Keratinocyte (primary cell): ENCODE results near the gene WBP1. TPM values are rescaled to one million over a fixed set of nuclear protein-coding genes. Genes with fewer than 3 reads are reported as not detected.
"Not testable (repeated sequence)": the region's sequence is repeated elsewhere in the genome, so short reads cannot be mapped to it uniquely, and the experiment has no call there.

Experiments used
- DNase-seq: peaks from one replicate; pipeline ENCODE4 v3.0.0-alpha.2; 2011; ENCODE audit warnings: low read depth, missing footprints, low spot score
- FAIRE-seq: peaks from 2 replicates; lab custom pipeline; 2011; peaks lifted over from hg19 to GRCh38; lab: Jason Lieb, UNC
- H2AFZ ChIP-seq: 2 replicates; pipeline ENCODE4 v1.6.0; 2012; ENCODE audit warnings: low read length, control low read depth, inconsistent platforms; ENCODE audit not compliant: control insufficient read depth
- H3K27ac ChIP-seq: 2 replicates; pipeline ENCODE4 v1.5.1; 2011; ENCODE audit warnings: low read length; ENCODE audit not compliant: control insufficient read depth, insufficient read depth
- H3K27me3 ChIP-seq: 3 replicates; pipeline ENCODE4 v1.6.0; 2011; ENCODE audit warnings: low read length; ENCODE audit not compliant: control insufficient read depth, insufficient read depth; ENCODE audit errors: extremely low read depth
- H3K36me3 ChIP-seq, 2 experiments: 2 replicates in 1 of 2; 3 replicates in 1 of 2; pipeline ENCODE4 v1.5.1; 2011; ENCODE audit warnings: low read length in 2 of 2, mild to moderate bottlenecking in 1 of 2; ENCODE audit not compliant: control insufficient read depth in 2 of 2, insufficient read depth in 2 of 2; ENCODE audit errors: extremely low read depth in 1 of 2
- H3K4me1 ChIP-seq: 3 replicates; pipeline ENCODE4 v1.5.1; 2011; ENCODE audit warnings: low read length; ENCODE audit not compliant: control insufficient read depth, insufficient read depth; ENCODE audit errors: extremely low read depth
- H3K4me2 ChIP-seq: 3 replicates; pipeline ENCODE4 v1.6.0; 2011; ENCODE audit warnings: low read depth, low read length; ENCODE audit not compliant: control insufficient read depth, insufficient read depth; ENCODE audit errors: extremely low read depth
- H3K4me3 ChIP-seq, 3 experiments: fragments of 200-600 bp in 1 of 3; sonication (generic) in 1 of 3; 2 replicates in 2 of 3; 3 replicates in 1 of 3; pipeline ENCODE4 v1.5.1; 2011 to 2016; ENCODE audit warnings: low read length in 3 of 3, mild to moderate bottlenecking in 3 of 3, control low read depth in 2 of 3, inconsistent platforms in 1 of 3, low read depth in 1 of 3, mixed read lengths in 1 of 3, mixed run types in 1 of 3, moderate library complexity in 1 of 3; ENCODE audit not compliant: control insufficient read depth in 2 of 3, insufficient read depth in 2 of 3; ENCODE audit errors: extremely low read depth in 1 of 3
- H3K79me2 ChIP-seq: 2 replicates; pipeline ENCODE4 v1.6.0; 2012; ENCODE audit warnings: low read length; ENCODE audit not compliant: control insufficient read depth, insufficient read depth
- H3K9ac ChIP-seq: 3 replicates; pipeline ENCODE4 v1.6.0; 2011; ENCODE audit warnings: low read length; ENCODE audit not compliant: control insufficient read depth, insufficient read depth; ENCODE audit errors: extremely low read depth
- H3K9me1 ChIP-seq: 3 replicates; pipeline ENCODE4 v1.6.0; 2011; ENCODE audit warnings: low read length; ENCODE audit not compliant: control insufficient read depth, insufficient read depth; ENCODE audit errors: extremely low read depth
- H3K9me3 ChIP-seq: 2 replicates; pipeline ENCODE4 v1.5.1; 2012; ENCODE audit warnings: low read depth, low read length; ENCODE audit not compliant: control insufficient read depth
- H4K20me1 ChIP-seq: 3 replicates; pipeline ENCODE4 v1.6.0; 2011; ENCODE audit warnings: low read length; ENCODE audit not compliant: control insufficient read depth, insufficient read depth; ENCODE audit errors: extremely low read depth
- CTCF ChIP-seq, 3 experiments: IDR thresholded peaks in 1 of 3; conservative IDR thresholded peaks in 1 of 3; optimal IDR thresholded peaks in 1 of 3; 2 replicates in 2 of 3; 3 replicates in 1 of 3; pipeline versions ENCODE3 to v1.5.1; 2011; ENCODE audit warnings: low read length in 3 of 3, mild to moderate bottlenecking in 3 of 3, moderate library complexity in 2 of 3, control low read depth in 1 of 3, inconsistent platforms in 1 of 3; ENCODE audit not compliant: insufficient read depth in 2 of 3; ENCODE audit errors: extremely low read depth in 1 of 3
- EZH2 ChIP-seq: IDR thresholded peaks from one replicate; pipeline ENCODE4 v1.6.1; 2012; ENCODE audit warnings: inconsistent platforms, mild to moderate bottlenecking, low read length, moderate library complexity
- dilution Hi-C: fragments of 300-500 bp; cut with MboI; formaldehyde crosslinking; loops from one replicate; pipeline ENCODE4 v1.7.0; 2020; ENCODE audit warnings: low sequenced_read_pairs; ENCODE audit not compliant: extremely low pct_ligation_motif_present
- polyA plus RNA-seq, 5 experiments: library from polyadenylated mRNA; depleted of rRNA in 3 of 5; stranded (reverse) in 3 of 5; stranded (forward) in 1 of 5; unstranded in 1 of 5; fragments of >200 nt; gene quantifications; 1 replicate in 1 of 5; 2 replicates in 3 of 5; 3 replicates in 1 of 5; pipeline versions ENCODE4 v1.2.1 to v1.2.3, GENCODE V29; 2011 to 2012; ENCODE audit warnings: missing spikeins in 2 of 5, low read depth in 1 of 5, low replicate concordance in 1 of 5

Gene WBP1
- polyA plus RNA-seq, 1 donor (not counting 4 experiments of a cell fraction or from before 2014, with no cell fraction given) = 75.5 TPM

- Histone ChIP-seq H3K36me3 (peaks cover 11 to 18% of the 10 kb centered on the region in 2 experiments), H3K4me2 (peak overlapping the region; percentile 84), H3K4me3 (peak overlapping the region; percentile 47 to 79 (median 79)), H3K9me3 (no peaks in the 10 kb centered on the region), H3K9me1 (no peaks in the 10 kb centered on the region), H3K9ac (peak overlapping the region; percentile 95), H4K20me1 (no peaks in the 10 kb centered on the region), H2AFZ (peak overlapping the region; percentile 56), H3K27me3 (no peaks in the 10 kb centered on the region), H3K27ac (peak overlapping the region; percentile 96), H3K79me2 (peaks cover 20% of the 10 kb centered on the region), H3K4me1 (peaks cover 21% of the 10 kb centered on the region)
- FAIRE-seq (no peak), DNase-seq (no peak)
- dilution Hi-C loops = no loop called here
- TF ChIP-seq CTCF (optimal IDR thresholded peaks at IDR 0.05 in 1 of 3, IDR thresholded peaks at IDR 0.05 in 1 of 3, conservative IDR thresholded peaks at IDR 0.05 in 1 of 3; ENCODE audit: extremely low read depth in 1 of 3, insufficient read depth in 2 of 3, low read length in 3 of 3) = no peak
- TF ChIP-seq EZH2 = no peak
Measured at GRCh38 chr2:74457549-74458131, 598 bp upstream of the WBP1 start.

- dilution Hi-C loops = no loop called here
Measured at GRCh38 chr2:74458938-74459363, 713 bp downstream of the WBP1 start.

GRCh38 chr2:74459503-74460118, 1.4 kb downstream of the WBP1 start:
- dilution Hi-C loops, DNase-seq, H3K27ac ChIP-seq, H3K27me3 ChIP-seq, H3K9ac ChIP-seq, H3K9me3 ChIP-seq, H3K9me1 ChIP-seq, H4K20me1 ChIP-seq, H2AFZ ChIP-seq, FAIRE-seq: not testable (repeated sequence)
- Histone ChIP-seq H3K36me3 (peaks cover 12 to 25% of the 10 kb centered on the region in 2 experiments), H3K79me2 (peaks cover 33% of the 10 kb centered on the region), H3K4me1 (peaks cover 17% of the 10 kb centered on the region), H3K4me2 (peak overlapping the region; percentile 71), H3K4me3 (peak overlapping the region in 2 of 3 experiments; percentile 23 to 67)

More at GRCh38 chr2:74458938-74459363, 713 bp downstream of the WBP1 start:
- Histone ChIP-seq H4K20me1 (no peaks in the 10 kb centered on the region), H3K27ac (peak overlapping the region; percentile 45), H3K79me2 (peaks cover 26% of the 10 kb centered on the region), H3K9me1 (no peaks in the 10 kb centered on the region), H3K27me3 (no peaks in the 10 kb centered on the region), H2AFZ (no peak overlapping the region), H3K4me2 (peak overlapping the region; percentile 71), H3K4me1 (peaks cover 21% of the 10 kb centered on the region), H3K9me3 (no peaks in the 10 kb centered on the region), H3K36me3 (peaks cover 12 to 25% of the 10 kb centered on the region in 2 experiments), H3K4me3 (peak overlapping the region; percentile 58 to 78 (median 67)), H3K9ac (peak overlapping the region; percentile 73)
- no peak for DNase-seq
- no peak for TF ChIP-seq CTCF (optimal IDR thresholded peaks at IDR 0.05 in 1 of 3, IDR thresholded peaks at IDR 0.05 in 1 of 3, conservative IDR thresholded peaks at IDR 0.05 in 1 of 3; ENCODE audit: extremely low read depth in 1 of 3, insufficient read depth in 2 of 3, low read length in 3 of 3)
- no peak for TF ChIP-seq EZH2
- FAIRE-seq = no peak
